Naive thymus-derived CD4-positive, alpha-beta T cell (primary cell): ENCODE results near the gene GRK1. TPM values are rescaled to one million over a fixed set of nuclear protein-coding genes. Genes with fewer than 3 reads are reported as not detected.

Experiments used
- ATAC-seq: fragments of 150-1000 bp; cut with Tn5 transposase; 2 replicates; pipeline ENCODE4 v1.10.0; 2021; ENCODE audit warnings: mild to moderate bottlenecking, moderate library complexity
- CTCF ChIA-PET: fragments of 350-600 bp; sonication (Branson Sonifier 250); formaldehyde crosslinking; loops from one replicate; lab custom pipeline; 2021; ENCODE audit warnings: antibody characterized with exemption; lab: Charles Lee
- POLR2A ChIA-PET: fragments of 350-600 bp; sonication (Branson Sonifier 250); formaldehyde crosslinking; loops from one replicate; lab custom pipeline; 2021; ENCODE audit warnings: antibody characterized with exemption, inconsistent platforms; lab: Charles Lee
- DNase-seq, 9 donors: peaks; one replicate each; pipeline versions ENCODE4 v3.0.0 to v3.0.0-alpha.2; 2020 to 2022; ENCODE audit warnings: mixed read lengths in 1 of 9
- H3K27ac ChIP-seq: one replicate; pipeline ENCODE4 v1.7.0; 2013; ENCODE audit warnings: mild to moderate bottlenecking, low read depth, low read length, moderate library complexity
- H3K27me3 ChIP-seq, 2 donors: one replicate each; pipeline ENCODE4 v1.7.0; 2013; ENCODE audit warnings: low read length in 2 of 2, mild to moderate bottlenecking in 2 of 2, moderate library complexity in 2 of 2; ENCODE audit not compliant: control insufficient read depth in 2 of 2, insufficient read depth in 2 of 2
- H3K36me3 ChIP-seq, 3 experiments: 1 replicate in 2 of 3; 2 replicates in 1 of 3; pipeline ENCODE4 v1.7.0; 2013; ENCODE audit warnings: low read length in 3 of 3, mild to moderate bottlenecking in 3 of 3, moderate library complexity in 1 of 3; ENCODE audit not compliant: insufficient read depth in 3 of 3, control insufficient read depth in 2 of 3
- H3K4me1 ChIP-seq, 2 donors: one replicate each; pipeline ENCODE4 v1.7.0; 2013; ENCODE audit warnings: low read length in 2 of 2, mild to moderate bottlenecking in 2 of 2, moderate library complexity in 1 of 2; ENCODE audit not compliant: control insufficient read depth in 2 of 2, insufficient read depth in 2 of 2
- H3K4me3 ChIP-seq: 2 replicates; pipeline ENCODE4 v1.7.0; 2013; ENCODE audit warnings: mild to moderate bottlenecking, low read length
- H3K9me3 ChIP-seq, 3 experiments: 1 replicate in 2 of 3; 2 replicates in 1 of 3; pipeline ENCODE4 v1.7.0; 2013; ENCODE audit warnings: low read length in 3 of 3; ENCODE audit not compliant: control insufficient read depth in 2 of 3
- H3K27ac Mint-ChIP-seq, 9 donors: one replicate each; pipeline ENCODE4 v1.8.0; 2020 to 2022; ENCODE audit warnings: mixed read lengths in 9 of 9, mild to moderate bottlenecking in 8 of 9, moderate library complexity in 5 of 9, inconsistent platforms in 2 of 9
- H3K27me3 Mint-ChIP-seq, 5 donors: one replicate each; pipeline ENCODE4 v1.8.0; 2021 to 2022; ENCODE audit warnings: mixed read lengths in 5 of 5, mild to moderate bottlenecking in 1 of 5
- H3K36me3 Mint-ChIP-seq, 5 donors: one replicate each; pipeline ENCODE4 v1.8.0; 2020 to 2022; ENCODE audit warnings: mixed read lengths in 5 of 5, mild to moderate bottlenecking in 3 of 5, inconsistent platforms in 1 of 5
- H3K4me1 Mint-ChIP-seq, 7 donors: one replicate each; pipeline ENCODE4 v1.8.0; 2020 to 2022; ENCODE audit warnings: mixed read lengths in 7 of 7, mild to moderate bottlenecking in 3 of 7, inconsistent platforms in 1 of 7
- H3K4me3 Mint-ChIP-seq, 10 donors: one replicate each; pipeline ENCODE4 v1.8.0; 2020 to 2022; ENCODE audit warnings: mild to moderate bottlenecking in 10 of 10, mixed read lengths in 10 of 10, moderate library complexity in 6 of 10, inconsistent platforms in 2 of 10
- H3K9me3 Mint-ChIP-seq, 11 donors: one replicate each; pipeline ENCODE4 v1.8.0; 2020 to 2022; ENCODE audit warnings: mixed read lengths in 11 of 11, mild to moderate bottlenecking in 4 of 11, inconsistent platforms in 1 of 11, moderate library complexity in 1 of 11
- intact Hi-C, 2 donors: fragments of 100-400 bp; cut with micrococcal nuclease; formaldehyde crosslinking; loops; one replicate each; pipeline ENCODE4 v1.15.1; 2023
- polyA plus RNA-seq, 2 donors: library from polyadenylated mRNA; unstranded; fragments of 300-500 nt; fragmentation: Illumina TruSeq; gene quantifications; one replicate each; pipeline ENCODE4 v1.2.3, GENCODE V29; 2021
- total RNA-seq, 6 experiments: library from RNA in 5 of 6; stranded (reverse) in 5 of 6; gene quantifications; 1 replicate in 5 of 6; 2 replicates in 1 of 6; pipeline ENCODE4 v1.2.3 and lab custom pipeline; 2021 to 2026

The GRK1 gene
- total and polyA plus RNA-seq, 7 experiments from 2014 or later, result not detected

DNA sequence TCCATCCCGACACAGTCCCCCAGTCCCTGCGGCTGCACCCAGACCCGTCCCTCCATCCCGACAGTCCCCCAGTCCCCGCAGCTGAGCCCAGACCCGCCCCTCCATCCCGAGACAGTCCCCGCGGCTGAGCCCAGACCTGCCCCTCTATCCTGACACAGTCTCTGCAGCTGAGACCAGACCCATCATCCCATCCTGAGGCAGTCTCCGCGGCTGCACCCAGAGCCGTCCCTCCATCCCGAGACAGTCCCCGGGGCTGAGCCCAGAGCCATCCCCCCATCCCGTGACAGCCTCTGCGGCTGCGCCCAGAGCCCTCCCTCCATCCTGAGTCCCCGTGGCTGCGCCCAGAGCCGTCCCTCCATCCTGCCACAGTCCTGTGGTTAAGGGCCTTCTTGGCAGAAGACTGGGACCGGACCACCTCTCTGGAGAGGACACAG is 63.3 kb downstream of the GRK1 start:
- peaks cover 0 to 4% (median 0%) of the 10 kb centered on the region in 7 donors for H3K4me1 Mint-ChIP-seq
- ChIA-PET CTCF (no interaction called here), POLR2A (no interaction called here)
- intact Hi-C loops, result no loop called here
- H3K27me3 ChIP-seq, result no peaks in the 10 kb centered on the region
- H3K4me3 Mint-ChIP-seq, result no peak overlapping the region
- H3K36me3 ChIP-seq, result no peaks in the 10 kb centered on the region
- no peak overlapping the region for H3K4me3 ChIP-seq
- peaks cover 0 to 11% (median 0%) of the 10 kb centered on the region in 11 donors for H3K9me3 Mint-ChIP-seq
- ATAC-seq (no peak), DNase-seq (no peak)
- H3K4me1 ChIP-seq, result peaks cover 0 to 8% of the 10 kb centered on the region in 2 donors
- H3K27ac Mint-ChIP-seq, result no peak overlapping the region
- H3K36me3 Mint-ChIP-seq, result no peaks in the 10 kb centered on the region
- H3K9me3 ChIP-seq, result no peaks in the 10 kb centered on the region
- no peak overlapping the region for H3K27ac ChIP-seq
- H3K27me3 Mint-ChIP-seq, result peaks cover 0 to 16% (median 7%) of the 10 kb centered on the region in 5 donors

DNA sequence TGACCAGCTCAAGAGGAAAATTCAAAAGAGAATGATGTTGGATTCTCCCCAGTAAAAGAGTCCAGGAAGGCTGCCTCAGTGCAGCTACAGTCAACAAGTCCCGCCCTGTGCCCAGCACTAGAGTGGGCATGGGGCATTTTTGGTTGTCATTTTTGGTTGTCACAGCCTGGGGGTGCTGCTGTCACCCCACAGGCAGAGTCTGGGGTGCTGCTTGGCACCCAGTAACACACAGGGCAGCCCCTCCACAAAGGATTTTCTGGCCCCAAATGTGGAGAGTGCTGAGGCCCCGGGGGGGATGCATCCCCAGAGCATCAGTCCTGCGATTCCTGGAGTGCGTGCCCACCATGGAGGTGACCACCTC is 63.8 kb downstream of the GRK1 start:
- H3K9me3 ChIP-seq, result no peaks in the 10 kb centered on the region
- H3K4me3 ChIP-seq, result no peak overlapping the region
- POLR2A ChIA-PET, result no interaction called here
- H3K36me3 Mint-ChIP-seq, result no peaks in the 10 kb centered on the region
- CTCF ChIA-PET, result no interaction called here
- peak; percentile 28 for ATAC-seq
- H3K27me3 ChIP-seq, result no peaks in the 10 kb centered on the region
- H3K4me1 ChIP-seq, result peaks cover 0 to 8% of the 10 kb centered on the region in 2 donors
- H3K9me3 Mint-ChIP-seq, result peaks cover 0 to 11% (median 0%) of the 10 kb centered on the region in 11 donors
- H3K36me3 ChIP-seq, result no peaks in the 10 kb centered on the region
- H3K27ac Mint-ChIP-seq, result no peak overlapping the region
- intact Hi-C loops, result no loop called here
- H3K27me3 Mint-ChIP-seq, result peaks cover 0 to 16% (median 7%) of the 10 kb centered on the region in 5 donors
- H3K4me1 Mint-ChIP-seq, result peaks cover 0 to 4% (median 0%) of the 10 kb centered on the region in 7 donors
- no peak overlapping the region for H3K27ac ChIP-seq
- DNase-seq, result no peak
- H3K4me3 Mint-ChIP-seq, result no peak overlapping the region

DNA sequence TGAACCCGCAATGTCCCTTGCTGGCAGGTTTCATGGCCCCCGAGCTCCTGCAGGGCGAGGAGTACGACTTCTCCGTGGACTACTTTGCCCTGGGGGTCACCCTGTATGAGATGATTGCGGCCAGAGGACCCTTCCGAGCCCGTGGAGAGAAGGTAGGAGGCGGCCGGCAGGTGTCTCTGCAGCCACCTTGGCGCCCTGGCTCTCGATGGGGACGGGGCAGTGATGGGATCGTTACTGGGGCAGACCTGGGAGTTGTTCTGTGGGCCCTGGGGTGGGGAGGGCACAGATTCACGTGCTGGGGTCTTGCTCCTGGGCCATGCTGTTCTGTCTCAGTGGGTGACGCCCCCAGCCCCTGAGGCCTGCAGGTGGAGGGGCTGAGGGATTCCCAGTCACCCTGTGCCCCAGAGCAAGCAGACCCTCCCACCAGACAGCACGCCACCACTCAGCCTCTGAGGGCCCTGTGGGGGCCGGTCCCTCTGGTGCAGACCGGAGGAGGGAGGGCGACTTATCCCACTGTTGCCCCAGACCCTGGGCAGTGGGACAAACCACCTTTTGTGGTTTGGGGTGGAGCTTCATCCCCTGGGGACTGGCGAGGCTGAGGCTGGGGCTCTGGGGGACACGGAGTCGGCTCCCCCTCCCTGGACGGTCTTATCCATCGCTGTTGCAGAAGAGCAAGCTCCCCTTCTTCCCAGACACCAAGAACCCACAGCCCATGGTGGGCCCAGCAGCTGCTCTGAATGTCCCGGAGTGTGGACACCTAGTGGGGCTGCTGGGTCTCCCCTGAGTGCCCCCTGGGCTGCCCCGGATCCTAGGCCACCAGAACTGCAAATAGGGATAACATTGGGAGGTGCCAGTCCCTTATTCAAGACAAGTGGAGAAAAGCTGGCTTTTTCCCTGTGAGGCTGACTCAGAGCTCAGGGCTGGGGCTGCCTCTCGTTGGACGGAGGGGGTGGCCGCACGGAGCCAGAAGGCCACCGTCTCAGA is 64.5 kb downstream of the GRK1 start:
- peaks cover 0 to 11% (median 0%) of the 10 kb centered on the region in 11 donors for H3K9me3 Mint-ChIP-seq
- DNase-seq, result no peak
- peaks cover 0 to 4% (median 0%) of the 10 kb centered on the region in 7 donors for H3K4me1 Mint-ChIP-seq
- Histone ChIP-seq H3K4me3 (no peak overlapping the region), H3K4me1 (peaks cover 0 to 7% of the 10 kb centered on the region in 2 donors), H3K9me3 (no peaks in the 10 kb centered on the region), H3K27me3 (no peaks in the 10 kb centered on the region), H3K36me3 (no peaks in the 10 kb centered on the region), H3K27ac (no peak overlapping the region)
- CTCF ChIA-PET, result no interaction called here
- POLR2A ChIA-PET, result no interaction called here
- ATAC-seq, result no peak
- H3K4me3 Mint-ChIP-seq, result no peak overlapping the region
- no peaks in the 10 kb centered on the region for H3K36me3 Mint-ChIP-seq
- H3K27ac Mint-ChIP-seq, result no peak overlapping the region
- peaks cover 0 to 16% (median 7%) of the 10 kb centered on the region in 5 donors for H3K27me3 Mint-ChIP-seq
- intact Hi-C loops, result no loop called here

DNA sequence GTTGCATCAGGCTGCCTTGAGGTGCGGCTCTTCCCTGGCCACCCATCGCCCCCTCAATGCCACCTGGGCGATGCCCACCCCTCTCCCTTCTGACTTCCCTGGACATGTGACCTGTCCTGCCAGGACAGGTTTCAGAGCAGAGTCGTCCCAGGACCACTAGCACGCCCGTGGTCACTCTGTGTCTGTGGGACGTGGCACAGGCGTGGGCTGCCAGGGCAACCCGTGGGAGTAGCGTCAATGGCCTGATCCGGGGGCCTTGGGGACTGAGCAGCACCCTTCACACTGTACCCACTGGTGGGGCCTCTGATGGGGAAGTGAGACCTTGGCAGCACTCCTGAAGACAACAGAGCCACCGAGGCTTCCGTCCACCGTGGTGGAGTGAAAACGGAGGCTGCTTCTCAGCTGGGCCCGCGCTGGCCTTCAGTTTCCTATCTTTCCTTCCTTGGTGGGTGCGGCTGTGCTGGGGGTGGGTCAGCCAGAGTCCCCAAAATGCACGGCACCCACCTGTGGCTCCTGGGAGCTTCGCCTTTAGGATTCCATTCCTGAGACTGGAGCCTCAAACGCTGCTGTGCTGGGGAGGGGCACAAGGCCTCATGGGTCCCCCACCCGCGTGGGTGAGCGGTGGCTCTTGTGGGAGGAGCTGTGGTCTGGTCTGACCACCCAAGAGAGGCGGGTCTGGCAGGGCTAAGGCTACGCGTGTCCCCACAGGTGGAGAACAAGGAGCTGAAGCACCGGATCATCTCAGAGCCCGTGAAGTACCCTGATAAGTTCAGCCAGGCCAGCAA is 65.3 kb downstream of the GRK1 start:
- H3K9me3 ChIP-seq, result no peaks in the 10 kb centered on the region
- peaks cover 0 to under 1% (median 0%) of the 10 kb centered on the region in 7 donors for H3K4me1 Mint-ChIP-seq
- intact Hi-C loops, result no loop called here
- ChIA-PET CTCF (interaction anchor here (0.6 kb wide), 1 partner anchor 12 kb away, joined by 4 read pairs; no protein-coding TSS in a partner anchor), POLR2A (no interaction called here)
- peaks cover 0 to 16% (median 7%) of the 10 kb centered on the region in 5 donors for H3K27me3 Mint-ChIP-seq
- H3K27ac ChIP-seq, result no peak overlapping the region
- H3K36me3 Mint-ChIP-seq, result no peaks in the 10 kb centered on the region
- no peak overlapping the region for H3K4me3 ChIP-seq
- peak; percentile 19 for ATAC-seq
- no peak for DNase-seq
- H3K9me3 Mint-ChIP-seq, result peaks cover 0 to 9% (median 0%) of the 10 kb centered on the region in 11 donors
- H3K27me3 ChIP-seq, result no peaks in the 10 kb centered on the region
- no peak overlapping the region for H3K4me3 Mint-ChIP-seq
- H3K27ac Mint-ChIP-seq, result no peak overlapping the region
- H3K4me1 ChIP-seq, result no peaks in the 10 kb centered on the region
- H3K36me3 ChIP-seq, result no peaks in the 10 kb centered on the region

DNA sequence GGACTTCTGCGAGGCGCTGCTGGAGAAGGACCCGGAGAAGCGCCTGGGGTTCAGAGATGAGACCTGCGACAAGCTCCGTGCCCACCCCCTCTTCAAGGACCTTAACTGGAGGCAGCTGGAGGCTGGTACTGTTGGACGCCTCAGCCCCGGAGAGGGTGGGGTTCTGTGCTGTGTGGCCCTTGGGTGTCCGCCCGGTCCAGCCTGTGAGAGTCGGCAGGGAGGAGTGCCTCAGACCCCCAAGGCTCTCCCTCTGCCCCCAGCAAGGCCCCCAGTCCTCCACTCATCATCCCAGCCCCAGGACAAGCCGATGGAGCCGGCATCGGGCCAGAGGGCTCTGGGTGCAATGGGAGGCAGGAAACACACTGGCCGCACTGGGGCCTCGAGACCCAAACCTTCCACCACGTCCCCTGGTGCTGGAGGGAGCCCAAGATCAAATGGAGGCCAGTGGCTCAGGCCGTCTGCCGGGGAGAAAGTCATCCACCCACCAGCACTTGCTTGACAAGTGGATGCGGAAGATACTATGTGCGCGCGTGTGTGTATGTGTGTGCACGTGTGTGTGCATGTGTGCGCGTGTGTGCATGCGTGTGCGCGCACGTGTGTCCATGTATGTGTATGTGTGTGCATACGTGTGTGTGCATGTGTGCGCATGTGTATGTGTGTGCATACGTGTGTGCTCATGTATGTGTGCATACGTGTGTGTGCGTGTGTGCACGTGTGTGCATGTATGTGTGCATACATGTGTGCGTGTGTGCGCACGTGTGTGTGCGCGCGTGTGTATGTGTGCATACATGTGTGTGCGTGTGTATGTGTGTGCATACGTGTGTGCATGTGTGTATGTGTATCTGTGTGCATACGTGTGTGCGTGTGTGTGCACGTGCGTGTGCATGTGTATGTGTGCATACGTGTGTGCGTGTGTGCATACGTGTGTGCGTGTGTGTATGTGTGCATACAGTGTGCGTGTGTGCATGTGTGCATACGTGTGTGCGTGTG is 66.2 kb downstream of the GRK1 start:
- H3K27me3 Mint-ChIP-seq, result peaks cover 0 to 16% (median 9%) of the 10 kb centered on the region in 5 donors
- ATAC-seq (no peak), DNase-seq (no peak)
- H3K36me3 ChIP-seq, result no peaks in the 10 kb centered on the region
- peaks cover 0 to 9% (median 0%) of the 10 kb centered on the region in 11 donors for H3K9me3 Mint-ChIP-seq
- CTCF ChIA-PET, result interaction anchor here (0.6 kb wide), 1 partner anchor 11 kb away, joined by 4 read pairs; no protein-coding TSS in a partner anchor
- intact Hi-C loops, result no loop called here
- H3K27me3 ChIP-seq, result no peaks in the 10 kb centered on the region
- H3K27ac ChIP-seq, result no peak overlapping the region
- H3K27ac Mint-ChIP-seq, result peak overlapping the region in 1 of 9 donors; percentile 17
- H3K36me3 Mint-ChIP-seq, result no peaks in the 10 kb centered on the region
- no peaks in the 10 kb centered on the region for H3K9me3 ChIP-seq
- H3K4me3 Mint-ChIP-seq, result no peak overlapping the region
- no peaks in the 10 kb centered on the region for H3K4me1 ChIP-seq
- POLR2A ChIA-PET, result no interaction called here
- H3K4me1 Mint-ChIP-seq, result peaks cover 0 to 3% (median 0%) of the 10 kb centered on the region in 7 donors
- no peak overlapping the region for H3K4me3 ChIP-seq
